GM18909 (cell line): ENCODE results near the gene DZIP3.

Experiments
- ATAC-seq: cut with Tn5 transposase; IDR thresholded peaks from one replicate; pipeline ENCODE4 v1.9.1; 2021; ENCODE audit warnings: mild to moderate bottlenecking; ENCODE audit not compliant: unreplicated experiment, poor library complexity

DZIP3 gene, protein sequence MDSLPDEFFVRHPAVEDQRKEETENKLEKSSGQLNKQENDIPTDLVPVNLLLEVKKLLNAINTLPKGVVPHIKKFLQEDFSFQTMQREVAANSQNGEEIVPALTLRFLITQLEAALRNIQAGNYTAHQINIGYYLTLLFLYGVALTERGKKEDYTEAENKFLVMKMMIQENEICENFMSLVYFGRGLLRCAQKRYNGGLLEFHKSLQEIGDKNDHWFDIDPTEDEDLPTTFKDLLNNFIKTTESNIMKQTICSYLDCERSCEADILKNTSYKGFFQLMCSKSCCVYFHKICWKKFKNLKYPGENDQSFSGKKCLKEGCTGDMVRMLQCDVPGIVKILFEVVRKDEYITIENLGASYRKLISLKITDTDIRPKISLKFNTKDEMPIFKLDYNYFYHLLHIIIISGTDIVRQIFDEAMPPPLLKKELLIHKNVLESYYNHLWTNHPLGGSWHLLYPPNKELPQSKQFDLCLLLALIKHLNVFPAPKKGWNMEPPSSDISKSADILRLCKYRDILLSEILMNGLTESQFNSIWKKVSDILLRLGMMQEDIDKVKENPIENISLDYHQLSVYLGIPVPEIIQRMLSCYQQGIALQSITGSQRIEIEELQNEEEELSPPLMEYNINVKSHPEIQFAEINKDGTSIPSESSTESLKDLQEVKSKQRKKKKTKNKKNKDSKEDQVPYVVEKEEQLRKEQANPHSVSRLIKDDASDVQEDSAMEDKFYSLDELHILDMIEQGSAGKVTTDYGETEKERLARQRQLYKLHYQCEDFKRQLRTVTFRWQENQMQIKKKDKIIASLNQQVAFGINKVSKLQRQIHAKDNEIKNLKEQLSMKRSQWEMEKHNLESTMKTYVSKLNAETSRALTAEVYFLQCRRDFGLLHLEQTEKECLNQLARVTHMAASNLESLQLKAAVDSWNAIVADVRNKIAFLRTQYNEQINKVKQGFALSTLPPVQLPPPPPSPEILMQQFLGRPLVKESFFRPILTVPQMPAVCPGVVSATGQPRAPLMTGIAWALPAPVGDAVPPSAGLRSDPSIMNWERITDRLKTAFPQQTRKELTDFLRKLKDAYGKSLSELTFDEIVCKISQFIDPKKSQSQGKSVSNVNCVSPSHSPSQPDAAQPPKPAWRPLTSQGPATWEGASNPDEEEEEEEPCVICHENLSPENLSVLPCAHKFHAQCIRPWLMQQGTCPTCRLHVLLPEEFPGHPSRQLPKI

GRCh38 chr3:108589081-108589997 lies at the start of gene DZIP3, which contains the start of gene CIP2A:
TSS of gene DZIP3 (plus strand) at chr3:108589722. CDS start at chr3:108605407, 15,685 bp downstream.
TSS of gene CIP2A (minus strand) at chr3:108589438. CDS start at chr3:108589375, 63 bp downstream.
- peak; percentile 96 for ATAC-seq

- ATAC-seq: peak; percentile 51
These were observed 43.3 kb upstream of the DZIP3 start for GRCh38 chr3:108546247-108546646.

DNA sequence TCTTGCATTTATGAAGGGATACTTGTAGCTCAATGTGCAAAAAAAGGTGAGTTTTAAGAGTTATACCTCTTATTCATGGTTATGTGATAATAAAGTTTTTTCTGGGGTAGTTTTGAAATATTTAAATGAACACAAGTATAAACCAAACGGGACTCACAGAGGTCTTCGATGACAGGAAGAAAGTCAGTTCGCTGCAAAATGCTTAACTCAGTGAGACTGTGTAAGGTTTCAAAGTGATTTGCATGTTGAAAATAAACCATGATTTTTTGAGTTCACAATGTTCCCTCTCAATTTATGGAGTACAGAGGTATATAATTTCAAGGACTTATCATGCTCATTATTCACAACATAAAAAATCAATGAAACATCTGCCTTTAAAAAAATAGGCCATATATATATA lies 42.8 kb upstream of the DZIP3 start:
- peak; percentile 27 for ATAC-seq

DNA sequence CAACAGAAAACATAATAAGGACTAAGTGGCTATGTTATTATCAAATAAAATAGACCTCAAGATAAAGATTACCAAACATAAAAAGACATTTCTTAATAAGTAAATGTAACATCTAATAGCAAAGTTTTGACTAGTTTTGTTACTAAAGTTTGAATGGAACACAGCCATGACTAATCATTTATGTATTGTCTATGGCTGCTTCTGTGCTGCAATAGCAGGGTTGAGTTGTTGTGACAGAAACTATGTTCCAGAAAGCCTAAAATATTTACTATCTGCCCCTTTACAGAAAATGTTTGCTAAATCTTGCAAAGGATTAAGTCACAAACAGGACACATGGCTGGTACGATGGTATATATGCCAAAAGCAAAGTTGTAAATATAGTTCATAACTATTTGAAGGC lies 41.2 kb upstream of the DZIP3 start:
- ATAC-seq: no peak

DNA sequence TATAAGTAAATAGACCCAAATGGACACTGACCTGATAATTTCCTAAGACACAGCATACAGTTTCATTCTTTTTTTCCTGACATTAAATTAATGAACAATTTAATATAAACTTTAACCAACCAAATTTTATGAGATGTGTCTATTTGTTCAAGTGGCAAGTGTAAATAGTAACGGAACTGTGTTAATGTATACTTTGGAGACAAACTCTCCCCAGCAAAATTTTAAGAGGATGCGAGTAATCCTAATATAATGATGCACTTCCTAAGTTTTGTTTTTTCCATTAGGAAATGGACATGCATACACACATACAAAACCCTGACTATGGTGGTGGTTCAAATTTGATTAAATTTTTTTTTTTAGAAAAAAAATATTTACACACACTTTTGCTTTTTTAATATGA lies 40.6 kb upstream of the DZIP3 start:
- ATAC-seq: no peak

GRCh38 chr3:108552267-108553159 lies 37.0 kb upstream of the DZIP3 start:
- peak; percentile 66 for ATAC-seq

GRCh38 chr3:108554229-108554628 lies 35.3 kb upstream of the DZIP3 start:
- ATAC-seq: no peak

DNA sequence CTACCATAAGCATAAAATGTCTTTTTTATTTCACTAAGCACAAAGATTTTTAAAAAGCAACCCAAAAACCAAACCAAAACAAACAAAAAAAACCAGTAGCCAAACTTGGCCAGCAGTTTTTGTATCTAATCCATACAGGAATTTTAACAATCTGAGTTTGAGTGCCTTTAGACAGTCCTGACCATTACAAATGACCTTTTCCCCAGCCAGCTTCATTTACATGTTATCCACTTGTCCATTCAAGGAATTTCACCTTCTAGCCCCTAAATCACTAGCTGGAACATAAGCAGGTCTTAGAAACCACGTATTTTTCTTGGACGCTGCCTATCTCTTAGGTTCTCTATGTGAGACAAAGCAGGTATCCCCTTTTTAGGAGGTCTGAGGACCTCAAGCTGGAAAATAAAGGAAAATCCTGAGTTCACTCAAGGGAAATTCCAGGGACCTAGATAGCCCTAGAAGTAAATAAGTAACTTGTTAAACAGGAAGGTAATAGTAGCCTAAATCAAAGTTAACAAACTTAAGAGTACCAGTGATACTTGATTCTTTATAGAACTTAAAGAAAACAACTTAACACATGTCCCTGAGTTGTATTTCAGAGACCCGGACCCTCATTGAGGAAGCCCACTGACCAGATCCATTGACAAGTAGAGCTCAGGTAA lies 34.5 kb upstream of the DZIP3 start:
- ATAC-seq: no peak

DNA sequence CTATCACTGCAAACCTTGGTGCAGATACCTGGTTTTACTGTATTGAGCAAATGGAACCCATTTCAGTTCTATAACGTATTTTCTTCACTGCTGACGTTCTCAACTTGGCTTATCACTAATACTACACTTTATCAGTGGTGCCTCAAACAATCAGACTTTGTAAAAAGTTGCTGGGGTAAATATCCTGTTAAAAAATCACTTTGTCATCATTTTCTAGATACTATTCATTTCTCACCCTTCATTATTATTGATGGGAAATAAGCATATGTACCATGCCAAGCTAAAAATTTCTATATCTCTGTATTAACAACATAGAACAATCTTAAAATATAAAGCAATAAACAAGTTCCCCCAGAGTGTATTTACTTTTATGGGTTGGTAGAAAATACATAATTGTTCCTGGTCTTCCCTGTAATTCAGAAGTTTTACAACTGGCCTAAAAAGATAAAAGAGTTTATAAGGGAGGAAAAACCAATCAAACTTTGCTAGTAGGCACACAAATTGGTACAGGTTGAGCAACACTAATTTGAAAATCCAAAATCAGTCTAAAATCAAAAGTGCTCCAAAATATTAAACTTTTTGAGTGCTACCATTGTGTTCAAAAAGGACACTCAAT lies 33.4 kb upstream of the DZIP3 start:
- ATAC-seq: no peak

- no peak for ATAC-seq
These were observed 27.0 kb upstream of the DZIP3 start for GRCh38 chr3:108562565-108562964.

- ATAC-seq: no peak
These were observed 25.0 kb upstream of the DZIP3 start for GRCh38 chr3:108564564-108564963.

DNA sequence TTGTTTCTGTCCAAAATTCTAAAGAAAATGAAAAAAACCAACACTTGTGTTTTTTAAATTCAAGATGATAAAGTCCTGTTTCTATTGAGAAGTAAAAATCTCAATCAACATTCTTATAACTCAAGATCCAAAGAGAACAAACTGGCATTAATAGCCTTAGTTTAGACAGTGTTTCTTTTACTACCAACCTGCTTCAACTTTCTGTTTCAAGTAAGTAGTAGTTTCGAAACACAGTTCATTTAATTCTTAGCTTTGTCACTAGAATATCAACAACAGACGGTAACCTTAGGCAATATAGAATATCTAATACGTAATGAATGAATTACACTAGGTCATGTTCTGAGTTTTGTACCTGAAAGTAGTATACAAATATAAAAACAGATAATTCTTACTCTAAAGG lies 24.0 kb upstream of the DZIP3 start:
- ATAC-seq: no peak

DNA sequence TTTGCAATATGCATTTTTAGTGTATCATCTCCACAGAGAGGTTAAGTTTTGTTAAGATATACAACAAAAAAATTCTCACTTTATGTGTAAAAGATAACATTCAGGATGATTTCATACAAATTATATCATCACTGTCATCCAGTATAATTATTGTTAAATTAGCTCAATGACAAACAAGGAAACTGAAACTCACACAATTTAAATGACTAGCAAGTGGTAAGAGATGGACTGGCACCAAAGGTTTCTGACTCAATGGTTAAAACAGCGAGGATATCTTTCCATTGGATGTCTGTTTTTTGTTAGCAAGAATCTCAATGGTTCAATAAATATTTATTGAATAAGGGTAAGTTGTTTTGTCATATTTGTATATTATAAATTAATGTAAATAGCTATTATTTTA lies 22.9 kb upstream of the DZIP3 start:
- no peak for ATAC-seq

GRCh38 chr3:108569336-108569735 lies 20.2 kb upstream of the DZIP3 start:
- ATAC-seq: no peak

DNA sequence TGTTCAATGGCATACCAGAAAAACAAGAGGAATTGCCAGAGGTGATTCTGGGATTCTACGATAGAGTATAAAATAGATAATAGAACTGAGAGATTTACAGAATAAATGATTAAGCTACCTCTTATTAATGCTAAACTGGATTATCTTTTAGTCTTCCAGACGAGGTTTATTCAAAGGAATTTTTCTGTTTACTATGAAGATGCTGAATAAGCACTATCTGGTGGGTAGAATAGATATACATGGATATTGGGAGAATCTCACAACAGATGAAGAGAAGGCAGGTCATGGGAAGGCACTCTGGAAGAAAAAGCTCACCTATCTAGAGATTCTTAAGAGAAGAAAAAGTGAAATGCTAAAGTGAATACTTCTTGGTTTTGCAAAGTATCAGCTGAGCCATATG lies 11.5 kb upstream of the DZIP3 start:
- no peak for ATAC-seq

DNA sequence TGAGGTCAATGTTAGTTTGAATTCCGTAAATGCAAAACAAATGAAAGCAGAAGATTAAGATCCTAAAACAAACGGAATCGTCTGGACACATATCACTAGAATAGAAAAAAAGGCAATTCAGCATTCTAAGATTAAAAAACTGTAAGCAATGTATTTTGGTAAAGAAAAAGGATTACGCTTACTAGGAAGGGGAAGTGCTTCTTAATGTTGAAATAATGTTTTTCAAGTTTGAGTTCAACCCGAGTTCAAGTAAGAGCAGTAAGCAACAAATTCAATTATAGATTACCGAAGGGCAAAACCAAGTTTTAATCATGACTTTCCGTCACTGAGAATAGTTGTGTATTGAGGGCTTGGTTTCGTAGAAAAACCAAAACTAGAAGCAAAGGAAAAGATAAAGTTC lies 921 bp upstream of the DZIP3 start:
- ATAC-seq: no peak

- ATAC-seq: no peak
These were observed 439 bp downstream of the DZIP3 start for GRCh38 chr3:108589998-108590323.

DNA sequence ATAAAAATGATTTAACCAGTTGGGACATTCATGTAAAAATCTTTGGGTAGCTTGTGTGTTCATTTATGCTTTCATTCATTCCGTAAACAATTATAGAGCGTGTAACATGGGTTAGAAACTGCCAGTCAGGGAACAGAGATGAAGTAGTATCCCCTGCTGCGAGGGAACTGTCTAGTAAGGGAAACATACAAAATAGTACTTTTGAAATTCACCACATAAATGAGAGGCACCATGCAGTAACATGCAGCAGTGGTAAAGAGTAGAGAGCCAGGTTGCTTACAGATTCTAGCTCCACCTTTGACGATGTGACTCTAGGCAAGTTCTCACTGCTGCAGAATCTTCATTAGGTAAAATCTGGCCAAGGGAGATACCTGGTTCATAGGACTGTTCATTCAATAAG lies 938 bp downstream of the DZIP3 start:
- no peak for ATAC-seq
